ENCODE measurements around the gene CYLD. TPM values are rescaled to one million over a fixed set of nuclear protein-coding genes. Genes with fewer than 3 reads are reported as not detected.

CYLD gene
- total and polyA plus RNA-seq, 2 of the 4 experiments (the other 2 are of a cell fraction) = 16.2 to 37.3 TPM

- no peaks in the 10 kb centered on the region for H4K20me1 ChIP-seq (ENCODE audit: insufficient read depth, low read length)
- no peak overlapping the region for H2BK120ac ChIP-seq (ENCODE audit: low read depth, low read length)
- no peak overlapping the region for H3K56ac ChIP-seq (ENCODE audit: extremely low read depth, insufficient read depth, low read length)
- H3K36me3 ChIP-seq (ENCODE audit: control insufficient read depth, insufficient read depth, low read length) = no peaks in the 10 kb centered on the region
- BruUV-seq (replicated peaks) = no TSS peak
- DNase-seq = no peak
- no peak overlapping the region for H4K8ac ChIP-seq (ENCODE audit: low read depth in 2 of 2, low read length in 2 of 2)
- H3K18ac ChIP-seq (ENCODE audit: low read depth, low read length) = no peak overlapping the region
- no peak overlapping the region for H3K14ac ChIP-seq (replicated peaks; ENCODE audit: low read depth, low read length)
- in situ Hi-C loops (cut with MboI; ENCODE audit: low sequenced_read_pairs) (no loop called here), intact Hi-C loops (cut with micrococcal nuclease) (no loop called here), dilution Hi-C loops (cut with HindIII; ENCODE audit: low sequenced_read_pairs, unreplicated experiment) (no loop called here)
- no peaks in the 10 kb centered on the region for H3K4me1 ChIP-seq (ENCODE audit: control insufficient read depth, insufficient read depth, low read length)
- POLR2A ChIA-PET (ENCODE audit: unreplicated experiment) = no interaction called here
- no peaks in the 10 kb centered on the region for H3K79me1 ChIP-seq (ENCODE audit: low read depth in 1 of 2, low read length in 2 of 2)
- TF ChIP-seq, protein P1, sequence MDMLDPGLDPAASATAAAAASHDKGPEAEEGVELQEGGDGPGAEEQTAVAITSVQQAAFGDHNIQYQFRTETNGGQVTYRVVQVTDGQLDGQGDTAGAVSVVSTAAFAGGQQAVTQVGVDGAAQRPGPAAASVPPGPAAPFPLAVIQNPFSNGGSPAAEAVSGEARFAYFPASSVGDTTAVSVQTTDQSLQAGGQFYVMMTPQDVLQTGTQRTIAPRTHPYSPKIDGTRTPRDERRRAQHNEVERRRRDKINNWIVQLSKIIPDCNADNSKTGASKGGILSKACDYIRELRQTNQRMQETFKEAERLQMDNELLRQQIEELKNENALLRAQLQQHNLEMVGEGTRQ (IDR thresholded peaks at IDR 0.05; ENCODE audit: low read depth, low read length) = no peak
- TF ChIP-seq RFX5 (IDR thresholded peaks at IDR 0.05; ENCODE audit: low read depth, low read length) (no peak), BHLHE40 (IDR thresholded peaks at IDR 0.05; ENCODE audit: low read depth, low read length) (no peak), SMC3 (IDR thresholded peaks at IDR 0.05; ENCODE audit: low read depth, low read length) (no peak), POLR2A (IDR thresholded peaks at IDR 0.05; ENCODE audit: low read depth, low read length) (no peak), RCOR1 (IDR thresholded peaks at IDR 0.05; ENCODE audit: insufficient replicate concordance, low read length) (no peak), NFE2L2 (IDR thresholded peaks at IDR 0.05; ENCODE audit: low read depth, low read length) (no peak), RAD21 (IDR thresholded peaks at IDR 0.05; ENCODE audit: low read length) (no peak), MXI1 (IDR thresholded peaks at IDR 0.05; ENCODE audit: borderline replicate concordance, low read depth, low read length) (no peak)
- TF ChIP-seq, protein P2, sequence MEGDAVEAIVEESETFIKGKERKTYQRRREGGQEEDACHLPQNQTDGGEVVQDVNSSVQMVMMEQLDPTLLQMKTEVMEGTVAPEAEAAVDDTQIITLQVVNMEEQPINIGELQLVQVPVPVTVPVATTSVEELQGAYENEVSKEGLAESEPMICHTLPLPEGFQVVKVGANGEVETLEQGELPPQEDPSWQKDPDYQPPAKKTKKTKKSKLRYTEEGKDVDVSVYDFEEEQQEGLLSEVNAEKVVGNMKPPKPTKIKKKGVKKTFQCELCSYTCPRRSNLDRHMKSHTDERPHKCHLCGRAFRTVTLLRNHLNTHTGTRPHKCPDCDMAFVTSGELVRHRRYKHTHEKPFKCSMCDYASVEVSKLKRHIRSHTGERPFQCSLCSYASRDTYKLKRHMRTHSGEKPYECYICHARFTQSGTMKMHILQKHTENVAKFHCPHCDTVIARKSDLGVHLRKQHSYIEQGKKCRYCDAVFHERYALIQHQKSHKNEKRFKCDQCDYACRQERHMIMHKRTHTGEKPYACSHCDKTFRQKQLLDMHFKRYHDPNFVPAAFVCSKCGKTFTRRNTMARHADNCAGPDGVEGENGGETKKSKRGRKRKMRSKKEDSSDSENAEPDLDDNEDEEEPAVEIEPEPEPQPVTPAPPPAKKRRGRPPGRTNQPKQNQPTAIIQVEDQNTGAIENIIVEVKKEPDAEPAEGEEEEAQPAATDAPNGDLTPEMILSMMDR (conservative IDR thresholded peaks at IDR 0.05; ENCODE audit: low read depth, low read length) = no peak
- TF ChIP-seq, protein P3, sequence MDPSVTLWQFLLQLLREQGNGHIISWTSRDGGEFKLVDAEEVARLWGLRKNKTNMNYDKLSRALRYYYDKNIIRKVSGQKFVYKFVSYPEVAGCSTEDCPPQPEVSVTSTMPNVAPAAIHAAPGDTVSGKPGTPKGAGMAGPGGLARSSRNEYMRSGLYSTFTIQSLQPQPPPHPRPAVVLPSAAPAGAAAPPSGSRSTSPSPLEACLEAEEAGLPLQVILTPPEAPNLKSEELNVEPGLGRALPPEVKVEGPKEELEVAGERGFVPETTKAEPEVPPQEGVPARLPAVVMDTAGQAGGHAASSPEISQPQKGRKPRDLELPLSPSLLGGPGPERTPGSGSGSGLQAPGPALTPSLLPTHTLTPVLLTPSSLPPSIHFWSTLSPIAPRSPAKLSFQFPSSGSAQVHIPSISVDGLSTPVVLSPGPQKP (IDR thresholded peaks at IDR 0.05; ENCODE audit: borderline replicate concordance, low read depth, low read length) = no peak
- H3K9me1 ChIP-seq (ENCODE audit: insufficient read depth, low read length) = no peaks in the 10 kb centered on the region
- H2BK15ac ChIP-seq (ENCODE audit: low read depth, low read length) = no peak overlapping the region
- H2AK9ac ChIP-seq (replicated peaks; ENCODE audit: low read depth, low read length, poor library complexity) = no peak overlapping the region
- no peak overlapping the region for H2BK20ac ChIP-seq (ENCODE audit: low read depth, low read length)
- H2BK5ac ChIP-seq (ENCODE audit: low read depth, low read length, poor library complexity, severe bottlenecking) = no peak overlapping the region
- no peak overlapping the region for H3K4me3 ChIP-seq (ENCODE audit: insufficient read depth, low read depth, low read length)
- H4K5ac ChIP-seq (ENCODE audit: low read depth, low read length) = no peak overlapping the region
- H4K91ac ChIP-seq (ENCODE audit: insufficient read depth, low read depth, low read length) = no peak overlapping the region
- ATAC-seq (ENCODE audit: low read depth) = no peak
- CTCF ChIA-PET = interaction anchor here (1.1 kb wide), 1 partner anchor 73 kb away, joined by 3 read pairs; no protein-coding TSS in a partner anchor
- H3K23ac ChIP-seq (ENCODE audit: low read depth, low read length) = no peak overlapping the region
- no peak overlapping the region for H3K4ac ChIP-seq (ENCODE audit: low read depth, low read length)
- WGBS, 2 experiments (ENCODE audit: extremely low coverage in 2 of 2, insufficient read length in 1 of 2) = 94% methylated on average over 3 of the region's 7 CpGs; no CpG with 5 or more reads in 1 of the 2 experiments
- H3K27me3 ChIP-seq (ENCODE audit: control insufficient read depth, insufficient read depth, low read length) = peaks cover 8% of the 10 kb centered on the region
- no peaks in the 10 kb centered on the region for H3K9me3 ChIP-seq (ENCODE audit: control insufficient read depth, insufficient read depth, low read length)
- H2AFZ ChIP-seq (replicated peaks; ENCODE audit: low read length, poor library complexity) = no peak overlapping the region
- no peak overlapping the region for H3K4me2 ChIP-seq (ENCODE audit: low read depth, low read length)
- H3K9ac ChIP-seq (ENCODE audit: low read depth, low read length) = no peak overlapping the region
- no peak overlapping the region for H2AK5ac ChIP-seq (ENCODE audit: low read depth, low read length)
- H3K27ac ChIP-seq (ENCODE audit: insufficient read depth, low read length) = no peak overlapping the region
Measured at GRCh38 chr16:50733468-50733867, 8.4 kb upstream of the CYLD start.

Measured in IMR-90 (cell line).